PC-3 (cell line): Measurements from ENCODE around the gene RAP1GAP.

Experiments used
- EZH2 ChIP-seq: fragments of 300-600 bp; sonication (generic); IDR thresholded peaks from one replicate; pipeline ENCODE4 v1.6.1; 2017; ENCODE audit warnings: antibody characterized with exemption, mild to moderate bottlenecking, low read length; ENCODE audit not compliant: unreplicated experiment
- EZH2phosphoT487 ChIP-seq: fragments of 300-600 bp; sonication (generic); IDR thresholded peaks from 2 replicates; pipeline ENCODE4 v1.6.1; 2018; ENCODE audit warnings: mild to moderate bottlenecking, antibody characterized with exemption, low read length, borderline replicate concordance
- TF ChIP-seq, protein P1 (sequence below): fragments of 300-600 bp; sonication (generic); conservative IDR thresholded peaks from 2 replicates; pipeline ENCODE4 v1.5.1; 2017; ENCODE audit warnings: antibody characterized with exemption, low read depth, mild to moderate bottlenecking, low read length

- TF ChIP-seq, protein P1, sequence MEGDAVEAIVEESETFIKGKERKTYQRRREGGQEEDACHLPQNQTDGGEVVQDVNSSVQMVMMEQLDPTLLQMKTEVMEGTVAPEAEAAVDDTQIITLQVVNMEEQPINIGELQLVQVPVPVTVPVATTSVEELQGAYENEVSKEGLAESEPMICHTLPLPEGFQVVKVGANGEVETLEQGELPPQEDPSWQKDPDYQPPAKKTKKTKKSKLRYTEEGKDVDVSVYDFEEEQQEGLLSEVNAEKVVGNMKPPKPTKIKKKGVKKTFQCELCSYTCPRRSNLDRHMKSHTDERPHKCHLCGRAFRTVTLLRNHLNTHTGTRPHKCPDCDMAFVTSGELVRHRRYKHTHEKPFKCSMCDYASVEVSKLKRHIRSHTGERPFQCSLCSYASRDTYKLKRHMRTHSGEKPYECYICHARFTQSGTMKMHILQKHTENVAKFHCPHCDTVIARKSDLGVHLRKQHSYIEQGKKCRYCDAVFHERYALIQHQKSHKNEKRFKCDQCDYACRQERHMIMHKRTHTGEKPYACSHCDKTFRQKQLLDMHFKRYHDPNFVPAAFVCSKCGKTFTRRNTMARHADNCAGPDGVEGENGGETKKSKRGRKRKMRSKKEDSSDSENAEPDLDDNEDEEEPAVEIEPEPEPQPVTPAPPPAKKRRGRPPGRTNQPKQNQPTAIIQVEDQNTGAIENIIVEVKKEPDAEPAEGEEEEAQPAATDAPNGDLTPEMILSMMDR, result no peak
- TF ChIP-seq EZH2 (no peak), EZH2phosphoT487 (no peak)
Measured at GRCh38 chr1:21559788-21560567, 109.2 kb downstream of the RAP1GAP start.
